GM12878 (cell line): Measurements from ENCODE around the gene CELSR1. TPM values are rescaled to one million over a fixed set of nuclear protein-coding genes. Genes with fewer than 3 reads are reported as not detected.

ENCODE experiments used
- ATAC-seq: fragments of 200-7000 bp; cut with Tn5 transposase; 3 replicates; pipeline ENCODE4 v1.9.1; 2020; ENCODE audit warnings: mild to moderate bottlenecking, moderate library complexity
- BruUV-seq: library from RNA; stranded (reverse); fragments of 400-500 nt; replicated peaks from 2 replicates; lab custom pipeline; 2021; lab: Mats Ljungman, UMichigan
- CTCF ChIA-PET: fragments of 300-600 bp; sonication (Branson Sonifier 250); formaldehyde crosslinking; extraction: SDS; loops from one replicate; lab custom pipeline; 2021; ENCODE audit warnings: inconsistent platforms; lab: Yijun Ruan, JAX
- POLR2A ChIA-PET: fragments of 350-600 bp; formaldehyde crosslinking; extraction: SDS; loops from one replicate; lab custom pipeline; 2021; ENCODE audit warnings: inconsistent platforms; lab: Charles Lee
- RAD21 ChIA-PET: fragments of 300-600 bp; sonication (Branson Sonifier 250); formaldehyde crosslinking; loops from one replicate; lab custom pipeline; 2023; ENCODE audit warnings: antibody characterized with exemption; ENCODE audit not compliant: unreplicated experiment; lab: Charles Lee
- SMC1A ChIA-PET: fragments of 300-600 bp; sonication (Branson Sonifier 250); formaldehyde crosslinking; loops from one replicate; lab custom pipeline; 2023; ENCODE audit not compliant: unreplicated experiment, uncharacterized antibody; lab: Charles Lee
- DNase-seq: peaks from one replicate; pipeline ENCODE4 v3.0.0-alpha.2; 2011; ENCODE audit warnings: low read depth, low spot score
- FAIRE-seq: peaks from 3 replicates; lab custom pipeline; 2011; peaks lifted over from hg19 to GRCh38; lab: Jason Lieb, UNC
- H2AFZ ChIP-seq: 2 replicates; pipeline ENCODE4 v1.6.0; 2011; ENCODE audit warnings: low read depth, low read length, control low read depth; ENCODE audit not compliant: control insufficient read depth
- H3K27ac ChIP-seq: 2 replicates; pipeline ENCODE4 v1.5.1; 2011; ENCODE audit warnings: control low read depth; ENCODE audit not compliant: control insufficient read depth, insufficient read depth
- H3K27me3 ChIP-seq, 2 experiments: replicated peaks in 1 of 2; 2 replicates each; pipeline versions ENCODE4 v1.6.0 to v1.6.1; 2011; ENCODE audit warnings: low read length in 1 of 2; ENCODE audit not compliant: control insufficient read depth in 2 of 2, insufficient read depth in 2 of 2
- H3K36me3 ChIP-seq, 2 experiments: 2 replicates each; pipeline ENCODE4 v1.5.1; 2011; ENCODE audit warnings: low read length in 1 of 2; ENCODE audit not compliant: control insufficient read depth in 2 of 2, insufficient read depth in 2 of 2
- H3K4me1 ChIP-seq: 2 replicates; pipeline ENCODE4 v1.6.1; 2011; ENCODE audit warnings: mild to moderate bottlenecking, low read length, moderate library complexity, mixed read lengths; ENCODE audit not compliant: control insufficient read depth, insufficient read depth
- H3K4me2 ChIP-seq: 2 replicates; pipeline ENCODE4 v1.6.0; 2011; ENCODE audit warnings: control low read depth; ENCODE audit not compliant: control insufficient read depth, insufficient read depth
- H3K4me3 ChIP-seq: fragments of 200-600 bp; sonication (generic); 2 replicates; pipeline ENCODE4 v1.5.1; 2016
- H3K79me2 ChIP-seq: 2 replicates; pipeline ENCODE4 v1.6.0; 2011; ENCODE audit warnings: low read length; ENCODE audit not compliant: control insufficient read depth, insufficient read depth
- H3K9ac ChIP-seq: 2 replicates; pipeline ENCODE4 v1.8.0; 2011; ENCODE audit warnings: low read length, control low read depth, mixed read lengths; ENCODE audit not compliant: control insufficient read depth, insufficient read depth
- H3K9me3 ChIP-seq: replicated peaks from 3 replicates; pipeline ENCODE4 v1.5.1; 2011; ENCODE audit warnings: mild to moderate bottlenecking, low read length; ENCODE audit not compliant: control insufficient read depth, insufficient read depth
- H4K20me1 ChIP-seq: 2 replicates; pipeline ENCODE4 v1.6.0; 2011; ENCODE audit not compliant: control insufficient read depth, insufficient read depth
- NFYA ChIP-seq: IDR thresholded peaks from 2 replicates; pipeline ENCODE4 v1.6.1; 2011; ENCODE audit warnings: low read depth, mild to moderate bottlenecking, low read length, improper control_type of control experiment, borderline replicate concordance
- POLR2A ChIP-seq: IDR thresholded peaks from 2 replicates; pipeline ENCODE4 v1.6.1; 2011; ENCODE audit warnings: low read depth, mild to moderate bottlenecking, low read length
- RBBP5 ChIP-seq: fragments of 200-600 bp; sonication (generic); conservative IDR thresholded peaks from 2 replicates; pipeline ENCODE4 v1.6.1; 2016
- SMARCA5 ChIP-seq: fragments of 450-650 bp; IDR thresholded peaks from 2 replicates; pipeline ENCODE4 v1.6.1; 2017; ENCODE audit warnings: mild to moderate bottlenecking
- ZBTB33 ChIP-seq: fragments of 450-650 bp; IDR thresholded peaks from 2 replicates; pipeline ENCODE4 v1.6.1; 2017; ENCODE audit warnings: mild to moderate bottlenecking
- ZNF207 ChIP-seq: fragments of 450-650 bp; IDR thresholded peaks from 2 replicates; pipeline ENCODE4 v1.6.1; 2014; ENCODE audit warnings: antibody characterized with exemption, mild to moderate bottlenecking, borderline replicate concordance
- WGBS: methylation state at CpG from one replicate; pipeline ENCODE4 v1.1.6; 2016; ENCODE audit warnings: low lambda C conversion rate; ENCODE audit not compliant: insufficient replicate concordance, insufficient coverage; ENCODE audit errors: missing lambda C conversion rate; 5-methylcytosine and 5-hydroxymethylcytosine counted together
- in situ Hi-C: fragments of 300-500 bp; cut with MboI; formaldehyde crosslinking; loops from 9 replicates; pipeline ENCODE4 v1.14.3; 2018; ENCODE audit warnings: mixed read lengths
- intact Hi-C: fragments of 100-400 bp; cut with micrococcal nuclease; formaldehyde crosslinking; loops from one replicate; pipeline ENCODE4 v1.14.2; 2022; ENCODE audit not compliant: unreplicated experiment
- polyA plus RNA-seq, 11 experiments: library from polyadenylated mRNA; depleted of rRNA in 4 of 11; unstranded in 6 of 11; stranded (reverse) in 5 of 11; fragments of >200 nt; fragmentation: Nextera tagmentation in 4 of 11; fragmentation: Illumina TruSeq in 1 of 11; extraction: Ambion mirVana in 4 of 11; extraction: Trizol in 1 of 11; gene quantifications; 1 replicate in 1 of 11; 2 replicates in 10 of 11; pipeline versions ENCODE4 v1.2.1 to v1.2.3, GENCODE V29; 2011 to 2016; ENCODE audit warnings: inconsistent platforms in 2 of 11, missing spikeins in 2 of 11, low read depth in 1 of 11
- total RNA-seq, 4 experiments: library from RNA; depleted of rRNA in 3 of 4; stranded (reverse); fragments of >200 nt in 3 of 4; fragmentation: Illumina TruSeq in 1 of 4; extraction: Trizol in 1 of 4; gene quantifications; 2 replicates each; pipeline versions ENCODE4 v1.2.1 to v1.2.3, GENCODE V29; 2013 to 2021

Gene CELSR1
- total and polyA plus RNA-seq, 10 of the 15 experiments (the other 5 are each of a cell fraction or from before 2014, with no cell fraction given) = 0.05 to 1.7 (median 0.35) TPM; not detected in 2

GRCh38 chr22:46408568-46409506 is 128.6 kb downstream of the CELSR1 start:
- Histone ChIP-seq H3K79me2 (no peaks in the 10 kb centered on the region), H3K27ac (no peak overlapping the region), H4K20me1 (no peaks in the 10 kb centered on the region), H2AFZ (no peak overlapping the region), H3K27me3 (no peaks in the 10 kb centered on the region), H3K36me3 (no peaks in the 10 kb centered on the region), H3K9ac (no peak overlapping the region), H3K4me3 (no peak overlapping the region), H3K4me1 (no peaks in the 10 kb centered on the region), H3K4me2 (no peak overlapping the region), H3K9me3 (no peaks in the 10 kb centered on the region)
- ATAC-seq = no peak
- no peak for FAIRE-seq
- intact Hi-C loops = no loop called here
- WGBS = 52% methylated on average over 41 of the region's 41 CpGs
- in situ Hi-C loops = no loop called here
- no TSS peak for BruUV-seq
- ChIA-PET CTCF (no interaction called here), RAD21 (no interaction called here), SMC1A (no interaction called here), POLR2A (no interaction called here)
- TF ChIP-seq NFYA (no peak), RBBP5 (no peak), SMARCA5 (no peak), ZNF207 (no peak), ZBTB33 (no peak), POLR2A (no peak)
- DNase-seq = no peak
